ENCODE measurements around the gene CAMKV. TPM values are rescaled to one million over a fixed set of nuclear protein-coding genes. Genes with fewer than 3 reads are reported as not detected.
A peak's percentile ranks its signal among the peaks of the same experiment; 100 is the strongest.
"Not testable (repeated sequence)": the region's sequence is repeated elsewhere in the genome, so short reads cannot be mapped to it uniquely, and the experiment has no call there.

Gene CAMKV, protein sequence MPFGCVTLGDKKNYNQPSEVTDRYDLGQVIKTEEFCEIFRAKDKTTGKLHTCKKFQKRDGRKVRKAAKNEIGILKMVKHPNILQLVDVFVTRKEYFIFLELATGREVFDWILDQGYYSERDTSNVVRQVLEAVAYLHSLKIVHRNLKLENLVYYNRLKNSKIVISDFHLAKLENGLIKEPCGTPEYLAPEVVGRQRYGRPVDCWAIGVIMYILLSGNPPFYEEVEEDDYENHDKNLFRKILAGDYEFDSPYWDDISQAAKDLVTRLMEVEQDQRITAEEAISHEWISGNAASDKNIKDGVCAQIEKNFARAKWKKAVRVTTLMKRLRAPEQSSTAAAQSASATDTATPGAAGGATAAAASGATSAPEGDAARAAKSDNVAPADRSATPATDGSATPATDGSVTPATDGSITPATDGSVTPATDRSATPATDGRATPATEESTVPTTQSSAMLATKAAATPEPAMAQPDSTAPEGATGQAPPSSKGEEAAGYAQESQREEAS
- total RNA-seq = not detected

- no peaks in the 10 kb centered on the region for H3K9me3 ChIP-seq
- DNase-seq (ENCODE audit: low spot score in 2 of 2) = no peak
- no peak within 1 kb of the TSS for H3K27ac ChIP-seq
- no peaks in the 10 kb centered on the region for H3K36me3 ChIP-seq
- H3K27me3 ChIP-seq = peaks cover 0 to 38% of the 10 kb centered on the region in 2 donors
- H3K4me3 ChIP-seq = peak within 1 kb of the TSS; percentile 13 to 48 (median 28)
- H3K4me1 ChIP-seq = peaks cover 0 to 21% (median 15%) of the 10 kb centered on the region in 4 donors
- WGBS, 2 donors = 2 to 6% methylated on average over 5 to 15 of the region's 59 CpGs
- TF ChIP-seq POLR2A (IDR thresholded peaks at IDR 0.05) = no peak
- TF ChIP-seq CTCF (IDR thresholded peaks at IDR 0.05) = no peak
- no peak for TF ChIP-seq EP300 (IDR thresholded peaks at IDR 0.05)
Measured at GRCh38 chr3:49869525-49870126, at the start of gene CAMKV. Gene CAMKV (minus strand): TSS chr3:49869906. CDS start chr3:49862388, 7,518 bp downstream.

GRCh38 chr3:49917806-49918590 is 48.3 kb upstream of the CAMKV start:
- H3K9me3 ChIP-seq; H3K27me3 ChIP-seq; H3K4me1 ChIP-seq; H3K27ac ChIP-seq; DNase-seq (ENCODE audit: low spot score in 2 of 2); H3K4me3 ChIP-seq: not testable (repeated sequence)
- peaks cover 0 to 17% (median 0%) of the 10 kb centered on the region in 3 donors for H3K36me3 ChIP-seq
- 92 to 96% methylated on average over 19 of the region's 19 CpGs for WGBS, 2 donors

GRCh38 chr3:49916686-49917085 is 47.0 kb upstream of the CAMKV start:
- H3K4me3 ChIP-seq = no peak overlapping the region
- WGBS, 2 donors = 93 to 94% methylated on average over 5 of the region's 5 CpGs
- H3K4me1 ChIP-seq = no peaks in the 10 kb centered on the region
- H3K27ac ChIP-seq = no peak overlapping the region
- H3K36me3 ChIP-seq = peaks cover 0 to 25% (median 0%) of the 10 kb centered on the region in 3 donors
- no peak for DNase-seq (ENCODE audit: low spot score in 2 of 2)
- H3K27me3 ChIP-seq = no peaks in the 10 kb centered on the region
- no peak for TF ChIP-seq CTCF (IDR thresholded peaks at IDR 0.05)
- TF ChIP-seq POLR2A (IDR thresholded peaks at IDR 0.05) = no peak
- no peak for TF ChIP-seq EP300 (IDR thresholded peaks at IDR 0.05)
- H3K9me3 ChIP-seq = no peaks in the 10 kb centered on the region

DNA sequence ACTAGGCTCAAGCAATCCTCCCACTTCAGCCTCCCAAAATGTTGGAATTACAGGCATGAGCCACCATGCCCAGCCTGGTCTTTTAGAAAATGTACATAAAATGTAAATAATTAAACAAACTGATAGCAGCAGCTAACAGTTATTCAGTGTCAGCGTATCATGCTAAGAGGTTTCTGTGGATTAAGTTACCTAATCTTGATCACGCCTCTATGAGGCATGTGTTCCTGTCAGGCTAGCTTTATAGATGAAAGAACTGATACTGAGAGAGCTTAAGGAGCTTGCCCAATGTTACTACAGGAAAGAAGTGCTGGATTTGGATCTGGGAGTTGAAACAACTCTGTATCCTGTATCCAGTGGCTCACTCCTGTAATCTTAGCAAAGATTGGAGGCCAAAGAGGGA is 45.2 kb upstream of the CAMKV start:
- 94 to 97% methylated on average over 2 of the region's 2 CpGs for WGBS, 2 donors

More for the DNA sequence above, 45.2 kb upstream of the CAMKV start:
- TF ChIP-seq POLR2A (IDR thresholded peaks at IDR 0.05) (no peak), EP300 (IDR thresholded peaks at IDR 0.05) (no peak), CTCF (IDR thresholded peaks at IDR 0.05) (no peak)
- Histone ChIP-seq H3K4me3 (no peak overlapping the region), H3K27me3 (no peaks in the 10 kb centered on the region), H3K4me1 (no peaks in the 10 kb centered on the region), H3K9me3 (no peaks in the 10 kb centered on the region), H3K36me3 (peaks cover 0 to 43% (median 6%) of the 10 kb centered on the region in 3 donors), H3K27ac (no peak overlapping the region)
- DNase-seq (ENCODE audit: low spot score in 2 of 2) = no peak

All from tibial nerve (tissue), 4 donors.